Activated CD8-positive, alpha-beta T cell treated with anti-CD3 and anti-CD28 coated beads, Interleukin-2, amount 10 ng/mL, durations not matched to agents 7 days and 5 days (primary cell): Measurements from ENCODE around the gene SNAPC4. TPM values are rescaled to one million over a fixed set of nuclear protein-coding genes. Genes with fewer than 3 reads are reported as not detected.
A peak's percentile ranks its signal among the peaks of the same experiment; 100 is the strongest.

Source experiments
- ATAC-seq: fragments of 150-1000 bp; cut with Tn5 transposase; one replicate; pipeline ENCODE4 v1.10.0; 2021; ENCODE audit warnings: moderate library complexity
- CTCF ChIA-PET: fragments of 350-600 bp; sonication (Branson Sonifier 250); formaldehyde crosslinking; loops from one replicate; lab custom pipeline; 2021; ENCODE audit warnings: antibody characterized with exemption; lab: Charles Lee
- POLR2A ChIA-PET: fragments of 350-600 bp; sonication (Branson Sonifier 250); formaldehyde crosslinking; loops from one replicate; lab custom pipeline; 2021; ENCODE audit warnings: antibody characterized with exemption; lab: Charles Lee
- DNase-seq: peaks from one replicate; pipeline ENCODE4 v3.0.0-alpha.2; 2020
- H3K27ac Mint-ChIP-seq: one replicate; pipeline ENCODE4 v1.8.0; 2021; ENCODE audit warnings: mild to moderate bottlenecking, mixed read lengths
- H3K27me3 Mint-ChIP-seq: one replicate; pipeline ENCODE4 v1.8.0; 2021; ENCODE audit warnings: low read depth, mixed read lengths
- H3K36me3 Mint-ChIP-seq: one replicate; pipeline ENCODE4 v1.8.0; 2021; ENCODE audit warnings: low read depth, mixed read lengths
- H3K4me1 Mint-ChIP-seq: one replicate; pipeline ENCODE4 v1.8.0; 2021; ENCODE audit warnings: low read depth, mixed read lengths
- H3K4me3 Mint-ChIP-seq: one replicate; pipeline ENCODE4 v1.8.0; 2021; ENCODE audit warnings: mild to moderate bottlenecking, mixed read lengths
- H3K9me3 Mint-ChIP-seq: one replicate; pipeline ENCODE4 v1.8.0; 2022; ENCODE audit warnings: mixed read lengths; ENCODE audit not compliant: insufficient read depth
- total RNA-seq, 2 experiments: library from RNA; stranded (reverse); gene quantifications; one replicate each; pipeline ENCODE4 v1.2.3, GENCODE V29; 2021

Gene SNAPC4, protein sequence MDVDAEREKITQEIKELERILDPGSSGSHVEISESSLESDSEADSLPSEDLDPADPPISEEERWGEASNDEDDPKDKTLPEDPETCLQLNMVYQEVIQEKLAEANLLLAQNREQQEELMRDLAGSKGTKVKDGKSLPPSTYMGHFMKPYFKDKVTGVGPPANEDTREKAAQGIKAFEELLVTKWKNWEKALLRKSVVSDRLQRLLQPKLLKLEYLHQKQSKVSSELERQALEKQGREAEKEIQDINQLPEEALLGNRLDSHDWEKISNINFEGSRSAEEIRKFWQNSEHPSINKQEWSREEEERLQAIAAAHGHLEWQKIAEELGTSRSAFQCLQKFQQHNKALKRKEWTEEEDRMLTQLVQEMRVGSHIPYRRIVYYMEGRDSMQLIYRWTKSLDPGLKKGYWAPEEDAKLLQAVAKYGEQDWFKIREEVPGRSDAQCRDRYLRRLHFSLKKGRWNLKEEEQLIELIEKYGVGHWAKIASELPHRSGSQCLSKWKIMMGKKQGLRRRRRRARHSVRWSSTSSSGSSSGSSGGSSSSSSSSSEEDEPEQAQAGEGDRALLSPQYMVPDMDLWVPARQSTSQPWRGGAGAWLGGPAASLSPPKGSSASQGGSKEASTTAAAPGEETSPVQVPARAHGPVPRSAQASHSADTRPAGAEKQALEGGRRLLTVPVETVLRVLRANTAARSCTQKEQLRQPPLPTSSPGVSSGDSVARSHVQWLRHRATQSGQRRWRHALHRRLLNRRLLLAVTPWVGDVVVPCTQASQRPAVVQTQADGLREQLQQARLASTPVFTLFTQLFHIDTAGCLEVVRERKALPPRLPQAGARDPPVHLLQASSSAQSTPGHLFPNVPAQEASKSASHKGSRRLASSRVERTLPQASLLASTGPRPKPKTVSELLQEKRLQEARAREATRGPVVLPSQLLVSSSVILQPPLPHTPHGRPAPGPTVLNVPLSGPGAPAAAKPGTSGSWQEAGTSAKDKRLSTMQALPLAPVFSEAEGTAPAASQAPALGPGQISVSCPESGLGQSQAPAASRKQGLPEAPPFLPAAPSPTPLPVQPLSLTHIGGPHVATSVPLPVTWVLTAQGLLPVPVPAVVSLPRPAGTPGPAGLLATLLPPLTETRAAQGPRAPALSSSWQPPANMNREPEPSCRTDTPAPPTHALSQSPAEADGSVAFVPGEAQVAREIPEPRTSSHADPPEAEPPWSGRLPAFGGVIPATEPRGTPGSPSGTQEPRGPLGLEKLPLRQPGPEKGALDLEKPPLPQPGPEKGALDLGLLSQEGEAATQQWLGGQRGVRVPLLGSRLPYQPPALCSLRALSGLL (N-terminal part only)
- 1 to 10 TPM; 9.5 to 9.6 TPM for total RNA-seq

DNA sequence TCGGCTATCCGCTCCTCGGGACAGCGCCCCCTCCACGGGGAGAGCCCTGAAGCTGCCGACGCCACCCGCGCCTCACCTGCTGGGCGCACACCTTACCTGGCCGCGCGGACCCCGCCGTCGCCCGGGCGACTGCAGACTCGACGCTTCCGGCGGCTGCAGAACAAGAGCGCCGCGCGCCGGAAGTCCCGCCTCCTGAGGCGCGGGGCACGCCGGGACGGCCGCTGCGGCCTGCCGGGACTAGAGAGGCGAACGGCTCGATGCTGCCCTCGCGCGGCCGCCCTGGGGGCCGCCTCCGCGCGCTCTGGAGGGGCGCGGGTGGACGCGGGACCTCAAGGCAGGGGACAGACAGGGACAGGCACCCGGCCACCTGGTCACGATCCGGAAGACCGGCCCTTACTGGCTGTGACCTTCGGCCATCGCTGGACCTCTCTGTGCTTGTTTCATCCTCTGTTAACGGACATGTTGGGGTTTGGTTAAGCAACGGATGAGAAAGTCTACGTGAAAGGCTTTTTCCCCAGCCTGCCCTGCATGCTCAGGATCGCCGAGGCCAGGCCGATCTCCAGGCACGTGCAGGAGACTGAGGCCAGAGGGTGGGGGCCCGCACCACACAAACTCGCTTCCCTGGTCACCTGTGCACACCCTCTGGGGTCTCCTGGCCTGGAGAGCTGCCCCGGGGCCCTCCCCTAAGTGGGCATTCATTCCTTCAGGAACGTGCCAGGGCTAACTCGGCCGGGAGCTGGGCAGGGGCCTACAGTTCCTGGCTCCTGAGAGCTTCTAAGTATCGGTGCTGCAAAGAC, at the start of gene SNAPC4:
Gene SNAPC4 (minus strand): TSS at position 133 of the 797 bp plus-strand sequence. CDS start 1,742 bp downstream, outside the sequence.
- DNase-seq (peak; percentile 90), ATAC-seq (peak; percentile 73)
- H3K9me3 Mint-ChIP-seq, result no peaks in the 10 kb centered on the region
- peaks cover 56% of the 10 kb centered on the region for H3K4me1 Mint-ChIP-seq
- H3K27ac Mint-ChIP-seq, result peak within 1 kb of the TSS; percentile 77
- peak within 1 kb of the TSS; percentile 83 for H3K4me3 Mint-ChIP-seq
- H3K27me3 Mint-ChIP-seq, result no peaks in the 10 kb centered on the region
- CTCF ChIA-PET, result interaction anchor here (0.8 to 1.8 kb wide), 14 partner anchors 9 to 390 kb away, joined by 3 to 14 read pairs (median 4); partner anchors contain the start of gene DNLZ
- H3K36me3 Mint-ChIP-seq, result peaks cover 40% of the 10 kb centered on the region
- POLR2A ChIA-PET, result interaction anchor here (1.1 to 2.5 kb wide), 3 partner anchors 10 to 41 kb away, joined by 3 to 13 read pairs (median 4); partner anchors contain the start of genes DNLZ, ENTR1 and PMPCA

DNA sequence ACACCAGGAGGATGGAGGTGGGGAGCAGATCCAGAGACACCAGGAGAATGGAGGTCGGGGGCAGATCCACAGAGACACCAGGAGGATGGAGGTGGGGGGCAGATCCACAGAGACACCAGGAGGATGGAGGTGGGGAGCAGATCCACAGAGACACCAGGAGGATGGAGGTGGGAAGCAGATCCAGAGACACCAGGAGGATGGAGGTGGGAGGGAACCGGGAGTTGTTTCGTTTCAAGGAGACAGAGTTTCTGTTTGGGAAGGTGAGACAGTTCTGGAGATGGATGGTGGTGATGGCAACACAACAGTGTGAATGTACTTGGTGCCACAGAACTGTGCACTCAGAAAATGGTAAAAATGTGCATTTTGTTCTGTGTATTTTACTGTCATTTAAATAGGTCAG, 48.7 kb upstream of the SNAPC4 start:
- ATAC-seq (no peak), DNase-seq (no peak)
- H3K9me3 Mint-ChIP-seq, result no peaks in the 10 kb centered on the region
- CTCF ChIA-PET, result interaction anchor here (1.3 kb wide), 1 partner anchor 8 kb away, joined by 4 read pairs; no protein-coding TSS in a partner anchor
- no peaks in the 10 kb centered on the region for H3K27me3 Mint-ChIP-seq
- H3K36me3 Mint-ChIP-seq, result peaks cover 54% of the 10 kb centered on the region
- H3K4me1 Mint-ChIP-seq, result no peaks in the 10 kb centered on the region
- POLR2A ChIA-PET, result no interaction called here
- no peak overlapping the region for H3K4me3 Mint-ChIP-seq
- H3K27ac Mint-ChIP-seq, result no peak overlapping the region

DNA sequence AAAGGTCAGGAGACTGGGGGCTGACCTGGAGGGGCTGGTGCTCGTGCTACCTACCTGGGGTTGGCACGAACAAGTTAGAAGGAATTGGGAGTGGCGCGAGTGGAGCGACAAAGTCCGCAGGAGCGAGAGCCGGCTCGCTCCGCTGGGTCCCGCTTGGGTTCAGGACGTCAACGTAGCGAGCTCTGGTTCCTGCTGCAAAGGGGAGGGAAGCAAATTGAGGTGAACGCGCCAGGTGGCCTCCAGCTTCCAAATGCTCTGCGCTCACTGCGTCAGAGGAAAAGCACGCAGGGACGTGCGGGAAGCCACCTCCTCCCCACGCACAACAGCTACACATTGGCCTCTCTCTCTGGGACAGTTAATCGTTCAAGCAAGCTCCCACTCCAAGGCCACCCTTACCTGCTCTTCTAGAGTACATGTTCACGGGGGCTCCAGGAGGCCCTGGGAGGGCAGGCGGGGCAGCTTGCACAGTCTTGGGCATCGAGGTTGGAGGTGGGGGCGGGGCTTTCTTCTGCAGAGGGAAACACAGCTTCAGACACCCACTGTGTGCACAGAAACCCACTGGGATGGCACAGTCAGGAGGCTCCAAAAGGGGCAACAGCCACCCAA, 47.3 kb upstream of the SNAPC4 start:
- Mint-ChIP-seq H3K4me1 (no peaks in the 10 kb centered on the region), H3K27ac (peak overlapping the region; percentile 4), H3K4me3 (no peak overlapping the region), H3K9me3 (no peaks in the 10 kb centered on the region), H3K27me3 (no peaks in the 10 kb centered on the region), H3K36me3 (peaks cover 55% of the 10 kb centered on the region)
- CTCF ChIA-PET, result interaction anchor here (0.6 kb wide), 1 partner anchor 23 kb away, joined by 3 read pairs; no protein-coding TSS in a partner anchor
- ATAC-seq (no peak), DNase-seq (no peak)
- POLR2A ChIA-PET, result no interaction called here

DNA sequence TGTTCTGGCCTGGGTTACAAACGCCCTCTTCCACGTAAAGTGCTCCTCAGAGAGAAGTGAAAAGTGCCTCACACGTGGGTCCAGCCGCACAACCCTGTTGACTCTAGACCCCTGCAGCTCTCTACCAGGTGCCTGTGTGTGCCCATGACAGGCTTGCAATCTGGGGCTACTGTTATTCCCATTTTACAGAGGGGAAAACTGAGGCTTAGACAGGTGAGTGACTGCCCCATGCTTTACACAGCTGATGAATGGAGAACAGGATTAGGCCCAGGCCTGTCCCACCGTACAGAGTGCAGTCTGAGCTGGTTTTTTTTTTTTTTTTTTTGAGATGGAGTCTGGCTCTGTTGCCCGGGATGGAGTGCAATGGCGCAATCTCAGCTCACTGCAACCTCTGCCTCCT, 45.8 kb upstream of the SNAPC4 start:
- no peak overlapping the region for H3K4me3 Mint-ChIP-seq
- no peaks in the 10 kb centered on the region for H3K9me3 Mint-ChIP-seq
- ATAC-seq, result no peak
- POLR2A ChIA-PET, result no interaction called here
- H3K36me3 Mint-ChIP-seq, result peaks cover 57% of the 10 kb centered on the region
- no peaks in the 10 kb centered on the region for H3K27me3 Mint-ChIP-seq
- H3K4me1 Mint-ChIP-seq, result no peaks in the 10 kb centered on the region
- CTCF ChIA-PET, result interaction anchor here (1.6 kb wide), 1 partner anchor 82 kb away, joined by 5 read pairs; the partner anchor contains the start of gene DNLZ
- no peak overlapping the region for H3K27ac Mint-ChIP-seq
- no peak for DNase-seq

DNA sequence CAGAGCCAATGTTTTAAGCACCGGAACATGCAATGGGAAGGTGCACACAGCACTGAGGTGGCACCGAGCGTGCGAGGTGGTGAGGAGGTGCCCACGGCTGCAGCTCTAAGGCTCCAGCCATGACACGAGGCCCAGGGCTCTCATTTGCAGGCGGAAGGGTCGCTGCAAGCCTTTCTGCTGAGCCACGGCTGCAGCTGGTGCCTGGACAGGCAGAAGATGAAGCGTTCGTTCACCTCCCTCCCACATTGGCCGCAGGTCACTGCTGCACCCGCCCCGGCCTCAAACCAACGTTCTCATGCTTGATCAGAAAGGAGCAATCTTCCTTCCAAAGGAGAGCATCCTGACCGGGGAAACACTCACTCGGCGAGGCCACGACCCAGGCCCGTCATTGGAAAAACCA, 44.1 kb upstream of the SNAPC4 start:
- DNase-seq (no peak), ATAC-seq (no peak)
- Mint-ChIP-seq H3K27me3 (no peaks in the 10 kb centered on the region), H3K4me1 (peaks cover 2% of the 10 kb centered on the region), H3K36me3 (peaks cover 57% of the 10 kb centered on the region), H3K4me3 (no peak overlapping the region), H3K9me3 (no peaks in the 10 kb centered on the region), H3K27ac (no peak overlapping the region)
- ChIA-PET CTCF (no interaction called here), POLR2A (no interaction called here)

DNA sequence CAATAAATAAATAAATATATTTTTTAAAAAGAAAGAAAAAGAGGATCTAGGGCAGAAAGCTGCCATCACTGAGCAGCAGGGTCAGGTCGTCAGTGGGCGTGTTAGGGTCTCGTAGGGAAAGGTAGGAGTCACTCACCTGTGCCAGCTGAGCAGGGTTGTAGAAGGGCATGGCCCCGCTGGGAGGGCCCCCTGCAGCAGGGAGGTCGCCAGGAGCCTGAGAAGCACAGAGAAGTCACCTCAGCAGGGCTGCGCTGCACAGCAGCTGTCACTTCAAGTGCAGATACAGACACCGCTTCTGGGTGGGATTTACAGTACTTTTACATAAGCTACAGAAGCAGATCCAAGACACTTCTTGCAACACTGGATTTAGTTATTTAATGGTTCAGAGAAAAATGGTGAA, 43.7 kb upstream of the SNAPC4 start:
- POLR2A ChIA-PET, result no interaction called here
- H3K27me3 Mint-ChIP-seq, result no peaks in the 10 kb centered on the region
- no peak overlapping the region for H3K27ac Mint-ChIP-seq
- DNase-seq, result no peak
- ATAC-seq, result no peak
- CTCF ChIA-PET, result no interaction called here
- no peaks in the 10 kb centered on the region for H3K9me3 Mint-ChIP-seq
- peaks cover 2% of the 10 kb centered on the region for H3K4me1 Mint-ChIP-seq
- H3K4me3 Mint-ChIP-seq, result no peak overlapping the region
- peaks cover 57% of the 10 kb centered on the region for H3K36me3 Mint-ChIP-seq

DNA sequence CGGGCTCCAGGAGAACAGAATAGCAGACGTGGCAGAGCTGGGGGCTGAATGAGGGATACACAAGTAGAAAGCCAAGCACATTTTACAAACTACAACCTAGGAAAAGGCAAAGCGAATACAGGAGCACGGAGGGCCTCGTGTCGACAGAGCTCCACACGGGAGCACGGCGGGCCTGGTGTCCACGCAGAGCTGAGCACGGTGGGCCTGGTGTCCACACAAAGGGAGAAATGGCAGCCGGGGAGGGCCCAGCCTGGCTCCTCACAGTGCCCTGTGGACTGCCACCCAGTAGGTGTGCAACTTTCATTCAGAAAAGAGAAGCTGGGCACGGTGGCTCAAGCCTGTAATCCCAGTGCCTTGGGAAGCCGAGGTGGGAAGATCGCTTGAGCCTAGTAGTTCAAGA, 43.1 kb upstream of the SNAPC4 start:
- ATAC-seq (no peak), DNase-seq (no peak)
- ChIA-PET CTCF (interaction anchor here (1.0 kb wide), 1 partner anchor 80 kb away, joined by 3 read pairs; the partner anchor contains the start of gene DNLZ), POLR2A (no interaction called here)
- no peaks in the 10 kb centered on the region for H3K9me3 Mint-ChIP-seq
- peaks cover 57% of the 10 kb centered on the region for H3K36me3 Mint-ChIP-seq
- peaks cover 5% of the 10 kb centered on the region for H3K4me1 Mint-ChIP-seq
- H3K27ac Mint-ChIP-seq, result no peak overlapping the region
- H3K27me3 Mint-ChIP-seq, result no peaks in the 10 kb centered on the region
- no peak overlapping the region for H3K4me3 Mint-ChIP-seq

DNA sequence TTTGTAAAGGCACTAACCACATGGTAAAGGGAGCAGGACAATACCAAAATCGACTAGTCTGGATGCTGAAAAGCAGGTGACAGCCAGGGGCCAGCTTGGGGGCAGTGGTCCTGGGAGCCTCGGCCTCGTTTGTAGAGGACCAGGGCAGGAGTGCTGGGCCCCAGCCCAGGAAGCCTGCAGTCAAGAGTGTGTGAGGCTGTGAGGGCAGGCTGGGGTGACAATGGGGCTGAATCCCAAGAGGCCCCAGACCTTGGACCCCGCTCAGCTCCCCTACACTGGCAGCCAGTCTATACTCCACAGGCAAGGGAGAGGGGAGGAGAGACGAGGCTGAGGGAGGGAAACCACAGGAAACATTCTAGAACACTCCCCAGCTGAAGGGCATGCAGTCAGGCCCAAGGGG, 42.3 kb upstream of the SNAPC4 start:
- DNase-seq (no peak), ATAC-seq (no peak)
- Mint-ChIP-seq H3K27ac (no peak overlapping the region), H3K36me3 (peaks cover 52% of the 10 kb centered on the region), H3K27me3 (no peaks in the 10 kb centered on the region), H3K4me1 (peaks cover 14% of the 10 kb centered on the region), H3K4me3 (no peak overlapping the region), H3K9me3 (no peaks in the 10 kb centered on the region)
- POLR2A ChIA-PET, result interaction anchor here (1.1 kb wide), 1 partner anchor 42 kb away, joined by 3 read pairs; the partner anchor contains the start of gene SNAPC4
- CTCF ChIA-PET, result interaction anchor here (1.0 kb wide), 1 partner anchor 79 kb away, joined by 3 read pairs; the partner anchor contains the start of gene DNLZ

DNA sequence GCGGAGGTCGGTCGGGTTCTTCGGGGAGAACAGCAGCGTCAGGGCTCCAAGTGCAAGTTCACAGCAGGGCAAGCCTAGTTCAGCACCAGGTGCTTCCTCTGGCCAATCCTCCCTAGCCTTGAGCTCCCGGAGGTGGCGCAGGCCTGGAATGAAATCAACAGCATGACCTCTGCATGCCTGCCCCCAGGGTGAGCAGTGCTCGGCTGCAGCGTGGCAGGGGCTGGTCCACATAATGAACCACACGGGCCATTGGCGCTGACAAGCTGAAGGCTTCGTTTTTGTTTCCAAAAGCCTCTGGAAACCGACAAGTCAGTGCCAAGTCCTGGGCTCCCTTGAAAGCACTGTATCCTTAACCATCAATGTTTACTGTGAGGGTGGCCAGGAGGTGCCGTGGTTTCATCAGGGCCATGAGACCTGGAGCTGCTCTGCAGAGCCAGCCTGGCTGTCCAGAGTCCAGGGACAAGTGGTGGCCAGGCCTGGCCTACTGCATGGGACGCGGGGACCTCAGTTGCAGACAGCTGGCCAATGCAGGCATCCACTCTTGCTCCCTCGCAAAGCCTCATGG, 41.8 kb upstream of the SNAPC4 start:
- ChIA-PET POLR2A (interaction anchor here (1.1 kb wide), 1 partner anchor 41 kb away, joined by 3 read pairs; the partner anchor contains the start of gene SNAPC4), CTCF (no interaction called here)
- ATAC-seq, result no peak
- Mint-ChIP-seq H3K27me3 (no peaks in the 10 kb centered on the region), H3K4me1 (peaks cover 19% of the 10 kb centered on the region), H3K36me3 (peaks cover 49% of the 10 kb centered on the region), H3K4me3 (no peak overlapping the region), H3K9me3 (no peaks in the 10 kb centered on the region), H3K27ac (no peak overlapping the region)
- DNase-seq, result no peak

DNA sequence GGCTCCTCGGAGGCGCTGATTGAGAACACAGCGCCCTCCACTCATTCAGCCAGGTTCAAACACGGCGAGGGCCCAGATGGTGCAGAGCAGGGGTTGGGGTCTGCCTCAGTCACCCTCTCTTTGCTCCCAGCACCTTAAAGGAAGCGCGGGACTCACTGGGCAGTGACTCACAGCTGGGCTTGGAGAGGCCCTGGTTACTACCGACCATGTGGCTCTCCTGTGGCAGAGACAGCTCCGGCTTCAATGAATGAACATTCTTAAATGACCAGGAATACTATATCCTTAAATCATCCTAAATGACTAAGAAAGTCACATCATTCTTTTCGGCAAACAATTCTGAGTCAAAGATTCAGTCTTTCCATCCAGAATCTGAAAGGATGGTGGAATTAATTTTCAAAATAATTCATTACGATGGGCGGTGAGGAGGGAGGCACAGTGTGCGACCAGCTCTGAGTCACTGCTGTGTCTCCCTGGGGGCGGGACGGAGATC, 41.3 kb upstream of the SNAPC4 start:
- Mint-ChIP-seq H3K36me3 (peaks cover 45% of the 10 kb centered on the region), H3K4me3 (no peak overlapping the region), H3K27me3 (no peaks in the 10 kb centered on the region), H3K27ac (no peak overlapping the region), H3K4me1 (peaks cover 24% of the 10 kb centered on the region), H3K9me3 (no peaks in the 10 kb centered on the region)
- POLR2A ChIA-PET, result interaction anchor here (1.1 kb wide), 1 partner anchor 41 kb away, joined by 3 read pairs; the partner anchor contains the start of gene SNAPC4
- ATAC-seq, result no peak
- no peak for DNase-seq
- CTCF ChIA-PET, result no interaction called here
